A549 treated with dexamethasone at 1 μM for 4 hours (cell line): ENCODE results near the gene MMAA. TPM values are rescaled to one million over a fixed set of nuclear protein-coding genes. Genes with fewer than 3 reads are reported as not detected.

Experiments used
- total RNA-seq: library from RNA; stranded (reverse); fragments of 200-300 nt; extraction: Qiagen RNA extraction; gene quantifications from 5 replicates; pipeline ENCODE4 v1.2.3, GENCODE V29; 2022

Gene MMAA
- 0.97 to 2.1 TPM (median 1.9 TPM) in 5 replicates for total RNA-seq

DNA sequence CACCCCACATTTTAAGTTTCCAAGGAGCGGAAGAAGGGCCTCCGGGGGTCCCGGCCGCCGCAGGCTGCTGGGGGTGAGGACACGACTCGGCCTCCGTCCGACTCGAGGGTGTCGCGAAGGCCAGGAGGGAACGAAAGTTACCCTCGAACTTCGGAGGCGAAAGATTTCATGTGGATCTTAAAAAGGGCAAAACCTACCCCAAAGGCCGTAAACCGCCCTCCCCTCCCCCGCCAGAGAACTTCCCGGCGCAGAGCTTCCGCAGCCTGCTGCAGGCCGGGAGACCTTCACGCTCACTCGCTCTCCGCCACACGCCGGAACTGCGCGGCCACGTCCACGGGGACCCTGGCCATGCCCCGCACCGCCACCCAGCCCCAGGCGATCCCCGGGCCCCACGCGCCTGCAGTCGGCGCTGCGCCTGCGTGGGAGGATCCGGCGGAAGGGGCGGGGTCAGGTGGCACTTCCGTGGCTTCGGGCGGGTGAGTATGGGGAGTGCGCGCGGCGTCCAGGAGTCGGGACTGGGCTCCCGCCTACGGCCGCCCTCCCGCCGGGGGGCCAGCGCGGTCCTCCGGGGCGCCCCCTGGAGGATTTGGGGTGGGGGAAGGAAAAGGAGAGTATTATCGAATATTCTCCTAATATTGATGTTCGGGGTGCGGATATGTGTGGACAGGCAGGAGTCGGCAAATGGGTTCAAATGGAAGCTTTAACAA lies at the start of gene MMAA:
MMAA (plus strand) TSS at position 454 of the 707 bp plus-strand sequence. CDS start 19,755 bp downstream, outside the sequence.

DNA sequence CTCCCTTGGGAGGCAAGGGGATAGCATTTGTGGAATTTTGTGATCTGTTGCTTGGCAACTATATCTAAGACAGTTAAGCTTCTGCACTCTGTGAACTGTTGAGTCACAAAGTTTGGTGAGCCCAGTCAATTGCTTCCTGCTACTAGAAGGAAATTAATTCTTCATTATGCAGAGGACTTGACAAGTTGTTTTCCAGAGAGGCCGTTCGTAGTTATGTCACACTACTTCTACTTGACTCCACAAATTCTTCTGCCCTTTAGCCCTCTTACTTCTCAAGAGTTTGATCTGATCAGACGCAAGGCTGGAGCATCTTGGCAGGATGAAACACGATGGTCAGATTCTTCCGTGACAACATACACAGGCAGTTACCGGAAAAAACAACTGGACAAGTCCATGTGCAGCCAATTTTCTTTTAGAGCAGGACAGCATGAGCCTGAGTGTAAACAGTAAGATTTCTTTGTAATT lies 60.8 kb downstream of the MMAA start, which contains the start of gene C4orf51:
C4orf51 (plus strand) TSS at position 156 of the 465 bp plus-strand sequence; CDS start at position 214, 58 bp downstream.

Other genes with a start within 250 kb of the MMAA start
- gene SMAD1, start 137.5 kb upstream of the MMAA start, total RNA-seq, result 8.7 to 10.9 TPM (median 8.8 TPM) in 5 replicates
- not detected in 5 replicates for gene C4orf51, start 60.8 kb downstream of the MMAA start, total RNA-seq